ENCODE results near the gene FOXP4. TPM values are rescaled to one million over a fixed set of nuclear protein-coding genes. Genes with fewer than 3 reads are reported as not detected.

The FOXP4 gene
- total RNA-seq, 1 donor from 2014 or later = 21.6 TPM

GRCh38 chr6:41509580-41509979 lies 36.6 kb upstream of the FOXP4 start:
- Mint-ChIP-seq H3K9me3 (no peaks in the 10 kb centered on the region), H3K36me3 (ENCODE audit: low read depth) (peaks cover 2% of the 10 kb centered on the region), H3K4me3 (no peak overlapping the region), H3K4me1 (ENCODE audit: low read depth) (peaks cover 3% of the 10 kb centered on the region), H3K27me3 (ENCODE audit: insufficient read depth) (peaks cover 63% of the 10 kb centered on the region), H3K27ac (no peak overlapping the region)
- DNase-seq (ENCODE audit: low spot score) = no peak
- intact Hi-C loops (cut with micrococcal nuclease) = no loop called here

- Mint-ChIP-seq H3K27me3 (ENCODE audit: insufficient read depth) (peaks cover 51% of the 10 kb centered on the region), H3K9me3 (no peaks in the 10 kb centered on the region), H3K4me1 (ENCODE audit: low read depth) (no peaks in the 10 kb centered on the region), H3K36me3 (ENCODE audit: low read depth) (peaks cover under 1% of the 10 kb centered on the region), H3K27ac (no peak overlapping the region), H3K4me3 (no peak overlapping the region)
- intact Hi-C loops (cut with micrococcal nuclease) = no loop called here
- no peak for DNase-seq (ENCODE audit: low spot score)
These were observed 34.6 kb upstream of the FOXP4 start for GRCh38 chr6:41511443-41512060.

- no peaks in the 10 kb centered on the region for H3K36me3 Mint-ChIP-seq (ENCODE audit: low read depth)
- no peaks in the 10 kb centered on the region for H3K9me3 Mint-ChIP-seq
- no peaks in the 10 kb centered on the region for H3K4me1 Mint-ChIP-seq (ENCODE audit: low read depth)
- intact Hi-C loops (cut with micrococcal nuclease) = no loop called here
- H3K27me3 Mint-ChIP-seq (ENCODE audit: insufficient read depth) = peaks cover 50% of the 10 kb centered on the region
- no peak overlapping the region for H3K27ac Mint-ChIP-seq
- DNase-seq (ENCODE audit: low spot score) = no peak
- H3K4me3 Mint-ChIP-seq = no peak overlapping the region
These were observed 34.0 kb upstream of the FOXP4 start for GRCh38 chr6:41512146-41512701.

DNA sequence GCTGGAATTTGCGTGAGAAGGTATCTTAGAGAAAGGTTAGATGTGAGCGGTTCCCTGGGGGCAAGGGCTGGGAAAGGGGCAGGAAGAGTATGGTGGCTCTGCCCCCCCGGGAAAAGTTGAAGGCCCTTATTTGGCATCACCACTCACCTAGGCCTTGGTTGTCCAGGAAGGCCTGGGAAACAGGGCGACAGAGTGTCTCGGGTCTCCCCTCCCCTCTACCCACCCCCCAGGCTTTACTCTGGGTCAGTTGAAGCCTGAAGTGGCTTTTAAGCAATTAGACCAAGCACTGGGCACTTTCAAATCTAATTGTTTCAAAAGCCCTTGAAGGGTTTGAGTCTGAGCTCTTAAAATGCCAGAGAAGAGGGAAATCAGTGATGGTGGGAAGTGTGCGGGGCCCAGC lies 30.2 kb upstream of the FOXP4 start:
- intact Hi-C loops (cut with micrococcal nuclease) = no loop called here

DNA sequence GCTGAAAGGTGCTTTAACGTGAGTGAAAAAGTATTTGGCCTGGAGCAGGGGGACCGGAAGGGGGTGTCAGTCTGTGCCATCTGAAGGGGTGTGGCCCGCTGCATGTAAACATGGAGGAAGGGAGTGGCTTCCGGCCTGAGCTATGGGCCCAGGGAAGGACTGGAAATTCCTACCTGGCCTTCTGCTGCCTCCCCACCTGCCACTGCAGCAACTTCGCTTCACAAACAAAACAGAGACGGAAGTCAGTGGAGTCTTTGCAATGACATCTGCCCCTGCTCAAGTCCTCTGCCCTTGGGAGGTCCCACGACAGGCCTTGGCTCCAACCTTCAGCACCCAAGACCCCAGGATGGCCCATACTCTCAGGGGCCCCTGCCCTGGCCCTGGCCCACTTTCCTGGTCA lies 28.1 kb upstream of the FOXP4 start:
- Mint-ChIP-seq H3K36me3 (ENCODE audit: low read depth) (no peaks in the 10 kb centered on the region), H3K4me3 (no peak overlapping the region), H3K27ac (no peak overlapping the region), H3K9me3 (no peaks in the 10 kb centered on the region), H3K27me3 (ENCODE audit: insufficient read depth) (peaks cover 36% of the 10 kb centered on the region), H3K4me1 (ENCODE audit: low read depth) (no peaks in the 10 kb centered on the region)
- intact Hi-C loops (cut with micrococcal nuclease) = no loop called here
- DNase-seq (ENCODE audit: low spot score) = no peak

More for the DNA sequence above, 30.2 kb upstream of the FOXP4 start:
- no peak overlapping the region for H3K4me3 Mint-ChIP-seq
- no peaks in the 10 kb centered on the region for H3K9me3 Mint-ChIP-seq
- no peaks in the 10 kb centered on the region for H3K36me3 Mint-ChIP-seq (ENCODE audit: low read depth)
- peaks cover 30% of the 10 kb centered on the region for H3K27me3 Mint-ChIP-seq (ENCODE audit: insufficient read depth)
- no peaks in the 10 kb centered on the region for H3K4me1 Mint-ChIP-seq (ENCODE audit: low read depth)
- no peak overlapping the region for H3K27ac Mint-ChIP-seq
- DNase-seq (ENCODE audit: low spot score) = no peak

- Mint-ChIP-seq H3K4me3 (no peak overlapping the region), H3K9me3 (no peaks in the 10 kb centered on the region), H3K27me3 (ENCODE audit: insufficient read depth) (peaks cover 35% of the 10 kb centered on the region), H3K36me3 (ENCODE audit: low read depth) (no peaks in the 10 kb centered on the region), H3K27ac (no peak overlapping the region), H3K4me1 (ENCODE audit: low read depth) (no peaks in the 10 kb centered on the region)
- DNase-seq (ENCODE audit: low spot score) = no peak
- intact Hi-C loops (cut with micrococcal nuclease) = no loop called here
These were observed 26.9 kb upstream of the FOXP4 start for GRCh38 chr6:41519305-41519744.

GRCh38 chr6:41519745-41520699 lies 26.2 kb upstream of the FOXP4 start:
- Mint-ChIP-seq H3K36me3 (ENCODE audit: low read depth) (no peaks in the 10 kb centered on the region), H3K27me3 (ENCODE audit: insufficient read depth) (peaks cover 34% of the 10 kb centered on the region), H3K4me3 (no peak overlapping the region), H3K27ac (no peak overlapping the region), H3K9me3 (no peaks in the 10 kb centered on the region), H3K4me1 (ENCODE audit: low read depth) (no peaks in the 10 kb centered on the region)
- intact Hi-C loops (cut with micrococcal nuclease) = no loop called here
- no peak for DNase-seq (ENCODE audit: low spot score)

GRCh38 chr6:41522780-41523548 lies 23.2 kb upstream of the FOXP4 start:
- intact Hi-C loops (cut with micrococcal nuclease) = no loop called here
- H3K4me1 Mint-ChIP-seq (ENCODE audit: low read depth) = no peaks in the 10 kb centered on the region
- H3K27me3 Mint-ChIP-seq (ENCODE audit: insufficient read depth) = peaks cover 34% of the 10 kb centered on the region
- H3K27ac Mint-ChIP-seq = no peak overlapping the region
- H3K36me3 Mint-ChIP-seq (ENCODE audit: low read depth) = no peaks in the 10 kb centered on the region
- no peaks in the 10 kb centered on the region for H3K9me3 Mint-ChIP-seq
- H3K4me3 Mint-ChIP-seq = no peak overlapping the region
- no peak for DNase-seq (ENCODE audit: low spot score)

DNA sequence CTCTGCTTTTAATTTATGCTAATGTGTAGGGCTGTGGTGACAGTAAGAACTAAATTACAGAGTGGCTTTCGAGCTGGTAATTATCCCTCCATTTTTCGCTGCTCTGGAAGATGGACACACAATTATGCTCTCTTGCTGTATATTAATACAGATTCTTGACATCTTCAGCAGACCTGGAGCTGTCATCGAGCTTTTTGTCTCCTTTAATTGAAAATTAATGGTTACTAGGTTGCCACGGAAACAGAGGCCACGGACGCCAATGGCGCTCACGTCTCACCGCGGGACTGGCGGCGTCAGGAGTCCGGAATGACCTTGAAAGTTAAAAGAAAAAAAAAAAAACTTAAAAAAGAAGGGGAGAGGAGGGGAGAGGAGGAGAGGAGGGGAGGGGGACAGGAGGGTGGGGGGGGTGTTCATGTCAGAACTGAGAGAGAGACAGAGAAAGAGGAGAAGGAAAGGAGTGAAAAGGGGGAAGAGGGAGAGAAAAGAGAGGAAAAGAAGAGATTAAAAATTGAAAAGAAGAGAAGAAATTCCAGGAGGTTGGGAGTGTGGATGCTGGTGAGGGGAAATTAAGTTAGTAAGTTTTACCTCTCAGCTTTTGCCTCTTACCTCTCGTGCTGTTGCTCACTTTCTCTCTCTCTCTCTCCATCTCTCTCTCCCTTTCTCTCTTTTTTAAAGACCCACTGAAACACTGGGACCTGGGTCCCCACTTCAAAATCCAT lies 22.1 kb upstream of the FOXP4 start:
- Mint-ChIP-seq H3K27me3 (ENCODE audit: insufficient read depth) (peaks cover 39% of the 10 kb centered on the region), H3K9me3 (no peaks in the 10 kb centered on the region), H3K36me3 (ENCODE audit: low read depth) (peaks cover 2% of the 10 kb centered on the region), H3K27ac (no peak overlapping the region), H3K4me1 (ENCODE audit: low read depth) (no peaks in the 10 kb centered on the region), H3K4me3 (no peak overlapping the region)
- intact Hi-C loops (cut with micrococcal nuclease) = no loop called here
- DNase-seq (ENCODE audit: low spot score) = no peak

- Mint-ChIP-seq H3K9me3 (no peaks in the 10 kb centered on the region), H3K4me1 (ENCODE audit: low read depth) (peaks cover under 1% of the 10 kb centered on the region), H3K27me3 (ENCODE audit: insufficient read depth) (peaks cover 39% of the 10 kb centered on the region), H3K36me3 (ENCODE audit: low read depth) (peaks cover 2% of the 10 kb centered on the region), H3K27ac (no peak overlapping the region), H3K4me3 (no peak overlapping the region)
- DNase-seq (ENCODE audit: low spot score) = no peak
- intact Hi-C loops (cut with micrococcal nuclease) = no loop called here
These were observed 21.6 kb upstream of the FOXP4 start for GRCh38 chr6:41524634-41525011.

- no peak for DNase-seq (ENCODE audit: low spot score)
- Mint-ChIP-seq H3K36me3 (ENCODE audit: low read depth) (peaks cover 2% of the 10 kb centered on the region), H3K9me3 (no peaks in the 10 kb centered on the region), H3K27ac (no peak overlapping the region), H3K27me3 (ENCODE audit: insufficient read depth) (peaks cover 39% of the 10 kb centered on the region), H3K4me1 (ENCODE audit: low read depth) (peaks cover 32% of the 10 kb centered on the region), H3K4me3 (no peak overlapping the region)
- intact Hi-C loops (cut with micrococcal nuclease) = no loop called here
These were observed 18.3 kb upstream of the FOXP4 start for GRCh38 chr6:41527721-41528408.

Data from activated T-helper 1 cell treated with anti-CD3 and anti-CD28 coated beads, Interleukin-12 subunit alpha, Interleukin-12 subunit beta, Interleukin-2, Interleukin-4 antibody, amounts not matched to agents 30 ng/mL and 10 ng/mL and 1 ng/mL, durations not matched to agents 14 hours and 24 hours and 36 hours (primary cell).